Keratinocyte (primary cell): ENCODE results near the gene TMEM238.

Experiments used
- CTCF ChIP-seq, 3 experiments: IDR thresholded peaks in 1 of 3; conservative IDR thresholded peaks in 1 of 3; optimal IDR thresholded peaks in 1 of 3; 2 replicates in 2 of 3; 3 replicates in 1 of 3; pipeline versions ENCODE3 to v1.5.1; 2011; ENCODE audit warnings: low read length in 3 of 3, mild to moderate bottlenecking in 3 of 3, moderate library complexity in 2 of 3, control low read depth in 1 of 3, inconsistent platforms in 1 of 3; ENCODE audit not compliant: insufficient read depth in 2 of 3; ENCODE audit errors: extremely low read depth in 1 of 3
- EZH2 ChIP-seq: IDR thresholded peaks from one replicate; pipeline ENCODE4 v1.6.1; 2012; ENCODE audit warnings: inconsistent platforms, mild to moderate bottlenecking, low read length, moderate library complexity

GRCh38 chr19:55419624-55420236, 35.6 kb upstream of the TMEM238 start:
- TF ChIP-seq CTCF (optimal IDR thresholded peaks at IDR 0.05 in 1 of 3, IDR thresholded peaks at IDR 0.05 in 1 of 3, conservative IDR thresholded peaks at IDR 0.05 in 1 of 3; ENCODE audit: extremely low read depth in 1 of 3, insufficient read depth in 2 of 3, low read length in 3 of 3): no peak
- TF ChIP-seq EZH2: no peak
